A673 (cell line): ENCODE data around the gene INPP5E. TPM values are rescaled to one million over a fixed set of nuclear protein-coding genes. Genes with fewer than 3 reads are reported as not detected.
A peak's percentile ranks its signal among the peaks of the same experiment; 100 is the strongest.

Source experiments
- BruUV-seq: library from RNA; stranded (reverse); fragments of 400-500 nt; replicated peaks from 2 replicates; lab custom pipeline; 2021; lab: Mats Ljungman, UMichigan
- CTCF ChIA-PET: fragments of 300-600 bp; sonication (Branson Sonifier 250); formaldehyde crosslinking; loops from one replicate; lab custom pipeline; 2022; ENCODE audit warnings: antibody characterized with exemption; lab: Charles Lee
- POLR2A ChIA-PET: fragments of 300-600 bp; sonication (Branson Sonifier 250); formaldehyde crosslinking; loops from one replicate; lab custom pipeline; 2022; ENCODE audit warnings: antibody characterized with exemption; ENCODE audit not compliant: low non-redundant PET; lab: Charles Lee
- DNase-seq: peaks from one replicate; pipeline ENCODE4 v3.0.0-alpha.2; 2015; ENCODE audit warnings: low spot score
- H3K27ac ChIP-seq: fragments of 200-600 bp; sonication (generic); 2 replicates; pipeline ENCODE4 v1.5.1; 2016; ENCODE audit warnings: mixed run types, low read depth, mild to moderate bottlenecking, mixed read lengths, antibody characterized with exemption, low read length; ENCODE audit not compliant: poor library complexity, severe bottlenecking
- H3K27me3 ChIP-seq: fragments of 200-600 bp; sonication (generic); replicated peaks from 2 replicates; pipeline ENCODE4 v1.6.1; 2017; ENCODE audit warnings: mixed run types, low read depth, mild to moderate bottlenecking, mixed read lengths, antibody characterized with exemption, low read length; ENCODE audit not compliant: insufficient read depth, poor library complexity
- H3K36me3 ChIP-seq: fragments of 200-600 bp; sonication (generic); 2 replicates; pipeline ENCODE4 v1.6.1; 2016; ENCODE audit warnings: mixed run types, mild to moderate bottlenecking, mixed read lengths, antibody characterized with exemption, low read length; ENCODE audit not compliant: insufficient read depth, poor library complexity, severe bottlenecking
- H3K4me1 ChIP-seq: fragments of 200-600 bp; sonication (generic); 2 replicates; pipeline ENCODE4 v1.6.1; 2017; ENCODE audit warnings: mixed run types, mild to moderate bottlenecking, mixed read lengths, antibody characterized with exemption, low read length; ENCODE audit not compliant: insufficient read depth, poor library complexity, severe bottlenecking
- H3K4me3 ChIP-seq: fragments of 200-600 bp; sonication (generic); 2 replicates; pipeline ENCODE4 v1.5.1; 2016; ENCODE audit warnings: low read depth, mixed run types, mild to moderate bottlenecking, mixed read lengths, low read length; ENCODE audit not compliant: poor library complexity, severe bottlenecking
- H3K9me3 ChIP-seq: fragments of 200-600 bp; sonication (generic); 2 replicates; pipeline ENCODE4 v1.6.1; 2016; ENCODE audit warnings: mixed run types, low read depth, mild to moderate bottlenecking, mixed read lengths, antibody characterized with exemption, low read length; ENCODE audit not compliant: poor library complexity, severe bottlenecking
- CTCF ChIP-seq: fragments of 300-800, 200-600 bp; sonication (generic); conservative IDR thresholded peaks from 2 replicates; pipeline ENCODE4 v1.5.1; 2017; ENCODE audit warnings: low read depth, mild to moderate bottlenecking, antibody characterized with exemption, low read length, moderate library complexity, mixed read lengths
- EZH2 ChIP-seq: fragments of 200-600 bp; sonication (generic); IDR thresholded peaks from 2 replicates; pipeline ENCODE4 v1.6.1; 2017; ENCODE audit warnings: borderline replicate concordance, low read depth, mild to moderate bottlenecking, mixed read lengths, antibody characterized with exemption, low read length; ENCODE audit not compliant: poor library complexity, severe bottlenecking
- intact Hi-C: fragments of 100-400 bp; cut with micrococcal nuclease; formaldehyde crosslinking; loops from one replicate; pipeline ENCODE4 v1.10.0; 2022; ENCODE audit not compliant: unreplicated experiment
- total RNA-seq: library from RNA; stranded (reverse); gene quantifications from 2 replicates; pipeline ENCODE4 v1.2.3, GENCODE V29; 2021

Gene INPP5E
- total RNA-seq, 1 experiment from 2014 or later = 26.2 TPM

- H3K27me3 ChIP-seq = no peaks in the 10 kb centered on the region
- no TSS peak for BruUV-seq
- peak overlapping the region; percentile 85 for H3K27ac ChIP-seq
- TF ChIP-seq CTCF (no peak), EZH2 (no peak)
- peak overlapping the region; percentile 77 for H3K4me3 ChIP-seq
- H3K4me1 ChIP-seq = peaks cover 15% of the 10 kb centered on the region
- ChIA-PET POLR2A (no interaction called here), CTCF (no interaction called here)
- intact Hi-C loops = no loop called here
- DNase-seq = peak; percentile 29
- H3K36me3 ChIP-seq = peaks cover 24% of the 10 kb centered on the region
- no peaks in the 10 kb centered on the region for H3K9me3 ChIP-seq
Measured at GRCh38 chr9:136437839-136438547, 1.7 kb downstream of the INPP5E start.

GRCh38 chr9:136437430-136437829 is 2.2 kb downstream of the INPP5E start:
- BruUV-seq = no TSS peak

GRCh38 chr9:136436055-136436634 is 3.5 kb downstream of the INPP5E start:
- TF ChIP-seq EZH2 (no peak), CTCF (no peak)
- DNase-seq = no peak
- ChIA-PET POLR2A (no interaction called here), CTCF (no interaction called here)
- intact Hi-C loops = no loop called here
- Histone ChIP-seq H3K27ac (no peak overlapping the region), H3K4me3 (no peak overlapping the region), H3K4me1 (peaks cover 15% of the 10 kb centered on the region), H3K27me3 (no peaks in the 10 kb centered on the region), H3K36me3 (peaks cover 20% of the 10 kb centered on the region), H3K9me3 (no peaks in the 10 kb centered on the region)
- BruUV-seq = no TSS peak

More at GRCh38 chr9:136437430-136437829, 2.2 kb downstream of the INPP5E start:
- Histone ChIP-seq H3K27me3 (no peaks in the 10 kb centered on the region), H3K36me3 (peaks cover 27% of the 10 kb centered on the region), H3K27ac (peak overlapping the region; percentile 85), H3K4me1 (peaks cover 15% of the 10 kb centered on the region), H3K4me3 (peak overlapping the region; percentile 77), H3K9me3 (no peaks in the 10 kb centered on the region)
- ChIA-PET CTCF (no interaction called here), POLR2A (no interaction called here)
- intact Hi-C loops = no loop called here
- no peak for TF ChIP-seq CTCF
- no peak for TF ChIP-seq EZH2
- no peak for DNase-seq
